ENCODE data around the gene CRTC1. TPM values are rescaled to one million over a fixed set of nuclear protein-coding genes. Genes with fewer than 3 reads are reported as not detected.

The CRTC1 gene
- total and polyA plus RNA-seq, 9 of the 15 experiments (the other 6 are each of a cell fraction or from before 2014, with no cell fraction given): 0.25 to 3.8 (median 1.2) TPM; not detected in 2

GRCh38 chr19:18781047-18781600 lies 97.6 kb downstream of the CRTC1 start:
- 28% methylated on average over 11 of the region's 14 CpGs for WGBS (ENCODE audit: insufficient coverage, low coverage, missing lambda C conversion rate)
- Histone ChIP-seq H3K9me1 (ENCODE audit: control insufficient read depth, insufficient read depth, low read length) (no peaks in the 10 kb centered on the region), H3K27me3 (ENCODE audit: control insufficient read depth in 2 of 2, insufficient read depth in 2 of 2, low read length in 2 of 2) (peaks cover 19 to 71% of the 10 kb centered on the region in 2 experiments; a peak in 4 of 5 replicates), H3K4me2 (ENCODE audit: insufficient read depth, low read length) (no peak overlapping the region), H3K79me2 (ENCODE audit: control insufficient read depth, insufficient read depth, low read length) (no peaks in the 10 kb centered on the region), H2AFZ (ENCODE audit: low read depth, low read length) (no peak overlapping the region), H3K4me3 (no peak overlapping the region), H4K20me1 (replicated peaks; ENCODE audit: control insufficient read depth, insufficient read depth, low read length) (peaks cover 9% of the 10 kb centered on the region), H3K4me1 (replicated peaks in 1 of 2; ENCODE audit: control insufficient read depth in 2 of 2, insufficient read depth in 2 of 2, low read length in 2 of 2) (peaks cover 8 to 71% of the 10 kb centered on the region in 2 experiments; a peak in 3 of 5 replicates), H3K36me3 (ENCODE audit: control insufficient read depth, insufficient read depth, low read length) (no peaks in the 10 kb centered on the region), H3K9me3 (replicated peaks; ENCODE audit: control insufficient read depth, insufficient read depth, low read depth, low read length) (no peaks in the 10 kb centered on the region), H3K27ac (ENCODE audit: extremely low read depth, low read depth, low read length) (no peak overlapping the region), H3K9ac (ENCODE audit: insufficient read depth in 1 of 2, low read depth in 2 of 2, low read length in 2 of 2) (no peak overlapping the region)
- ChIA-PET CTCF (ENCODE audit: low intra/inter-chr PET ratio) (no interaction called here), POLR2A (interaction anchor here (0.7 kb wide), 1 partner anchor 11 kb away, joined by 3 read pairs; no protein-coding TSS in a partner anchor)
- ATAC-seq (no peak), DNase-seq (ENCODE audit: extremely low read depth in 1 of 4, low spot score in 3 of 4) (no peak), FAIRE-seq (no peak)
- in situ Hi-C loops (cut with MboI): no loop called here
- TF ChIP-seq PML (IDR thresholded peaks at IDR 0.05; ENCODE audit: low read length) (no peak), TFAP4 (CRISPR knock-in tag; IDR thresholded peaks at IDR 0.05; ENCODE audit: borderline replicate concordance) (no peak), ZFP36 (IDR thresholded peaks at IDR 0.05; ENCODE audit: low read depth, low read length, partially characterized antibody) (no peak), HSF4 (CRISPR knock-in tag; IDR thresholded peaks at IDR 0.05; ENCODE audit: borderline replicate concordance) (no peak), KDM4B (IDR thresholded peaks at IDR 0.05; ENCODE audit: borderline replicate concordance in 2 of 2, low read depth in 1 of 2) (no peak)
- BruUV-seq (replicated peaks): no TSS peak
- intact Hi-C loops (cut with micrococcal nuclease): no loop called here

All from K562 (cell line).